ENCODE measurements around the gene KLK2.

The KLK2 gene

GRCh38 chr19:50831026-50831396 lies 42.2 kb upstream of the KLK2 start:
- TF ChIP-seq POLR2A (IDR thresholded peaks at IDR 0.05; ENCODE audit: extremely low read depth, insufficient read length) (no peak), CTCF (IDR thresholded peaks at IDR 0.05; ENCODE audit: low read depth, low read length) (no peak), MYC (IDR thresholded peaks at IDR 0.05; ENCODE audit: low read depth, low read length) (no peak), MAX (IDR thresholded peaks at IDR 0.05; ENCODE audit: low read depth, low read length) (no peak)

GRCh38 chr19:50832666-50833065 lies 40.6 kb upstream of the KLK2 start:
- no peak for DNase-seq (ENCODE audit: low read depth)
- H3K4me3 ChIP-seq (ENCODE audit: low read depth, low read length), result no peak overlapping the region
- TF ChIP-seq MYC (IDR thresholded peaks at IDR 0.05; ENCODE audit: low read depth, low read length), result no peak
- no peak for TF ChIP-seq POLR2A (IDR thresholded peaks at IDR 0.05; ENCODE audit: extremely low read depth, insufficient read length)
- no peak for TF ChIP-seq CTCF (IDR thresholded peaks at IDR 0.05; ENCODE audit: low read depth, low read length)
- no peak for TF ChIP-seq MAX (IDR thresholded peaks at IDR 0.05; ENCODE audit: low read depth, low read length)

More at GRCh38 chr19:50831026-50831396, 42.2 kb upstream of the KLK2 start:
- H3K4me3 ChIP-seq (ENCODE audit: low read depth, low read length), result no peak overlapping the region
- DNase-seq (ENCODE audit: low read depth), result no peak

GRCh38 chr19:50833117-50833801 lies 40.0 kb upstream of the KLK2 start, which contains the start of gene KLK15:
Gene KLK15, minus strand, starts transcription at chr19:50833574. Its CDS starts 2,082 bp downstream, at chr19:50831492.
- no peak within 1 kb of the TSS for H3K4me3 ChIP-seq (ENCODE audit: low read depth, low read length)
- no peak for DNase-seq (ENCODE audit: low read depth)
- TF ChIP-seq MYC (IDR thresholded peaks at IDR 0.05; ENCODE audit: low read depth, low read length) (no peak), MAX (IDR thresholded peaks at IDR 0.05; ENCODE audit: low read depth, low read length) (no peak), CTCF (IDR thresholded peaks at IDR 0.05; ENCODE audit: low read depth, low read length) (no peak), POLR2A (IDR thresholded peaks at IDR 0.05; ENCODE audit: extremely low read depth, insufficient read length) (no peak)

GRCh38 chr19:50833802-50834167 lies 39.5 kb upstream of the KLK2 start:
- no peak for DNase-seq (ENCODE audit: low read depth)
- H3K4me3 ChIP-seq (ENCODE audit: low read depth, low read length), result no peak overlapping the region
- no peak for TF ChIP-seq CTCF (IDR thresholded peaks at IDR 0.05; ENCODE audit: low read depth, low read length)
- no peak for TF ChIP-seq MAX (IDR thresholded peaks at IDR 0.05; ENCODE audit: low read depth, low read length)
- no peak for TF ChIP-seq POLR2A (IDR thresholded peaks at IDR 0.05; ENCODE audit: extremely low read depth, insufficient read length)
- no peak for TF ChIP-seq MYC (IDR thresholded peaks at IDR 0.05; ENCODE audit: low read depth, low read length)

GRCh38 chr19:50835103-50835784 lies 38.0 kb upstream of the KLK2 start:
- H3K4me3 ChIP-seq (ENCODE audit: low read depth, low read length), result no peak overlapping the region
- TF ChIP-seq POLR2A (IDR thresholded peaks at IDR 0.05; ENCODE audit: extremely low read depth, insufficient read length) (no peak), CTCF (IDR thresholded peaks at IDR 0.05; ENCODE audit: low read depth, low read length) (no peak)
- DNase-seq (ENCODE audit: low read depth), result no peak

All from NB4 (cell line).